ENCODE data around the gene RBBP8NL.
A peak's percentile ranks its signal among the peaks of the same experiment; 100 is the strongest.

GRCh38 chr20:62476056-62476838, 48.9 kb upstream of the RBBP8NL start:
- no peak for TF ChIP-seq CTCF (conservative IDR thresholded peaks at IDR 0.05 in 1 of 2, IDR thresholded peaks at IDR 0.05 in 1 of 2; ENCODE audit: extremely low read depth in 1 of 2, insufficient read depth in 1 of 2, low read depth in 1 of 2, low read length in 2 of 2)
- TF ChIP-seq EZH2 (IDR thresholded peaks at IDR 0.05; ENCODE audit: borderline replicate concordance, low read length): peak; percentile 96

Measured in mammary epithelial cell (primary cell).